ENCODE results near the gene ADAMTS18. TPM values are rescaled to one million over a fixed set of nuclear protein-coding genes. Genes with fewer than 3 reads are reported as not detected.

ADAMTS18 gene
- total and polyA plus RNA-seq, 2 of the 8 experiments (the other 6 are each of a cell fraction or from before 2014, with no cell fraction given), result 0.05 to 0.19 TPM

GRCh38 chr16:77457046-77457445 lies 22.2 kb upstream of the ADAMTS18 start (continued):
- TF ChIP-seq BRCA1 (IDR thresholded peaks at IDR 0.05; ENCODE audit: low read depth, low read length) (no peak), HDAC6 (IDR thresholded peaks at IDR 0.05; ENCODE audit: low read depth, low read length) (no peak), RBBP5 (IDR thresholded peaks at IDR 0.05; ENCODE audit: borderline replicate concordance, low read depth, low read length) (no peak), RNF2 (IDR thresholded peaks at IDR 0.05; ENCODE audit: borderline replicate concordance, low read depth, low read length, missing control alignments, poor library complexity, severe bottlenecking) (no peak), NANOG (IDR thresholded peaks at IDR 0.05; ENCODE audit: insufficient read depth, low read depth, low read length, poor library complexity, severe bottlenecking) (no peak)

Data from H1 (cell line).